HUES64 (cell line): Measurements from ENCODE around the gene QRICH1.

ENCODE experiments used
- H3K27ac ChIP-seq: 2 replicates; pipeline ENCODE4 v1.7.0; 2013; ENCODE audit warnings: low read depth, low read length, inconsistent platforms
- H3K27me3 ChIP-seq: 2 replicates; pipeline ENCODE4 v1.6.1; 2013; ENCODE audit warnings: mild to moderate bottlenecking, low read length; ENCODE audit not compliant: insufficient read depth
- H3K36me3 ChIP-seq: 2 replicates; pipeline ENCODE4 v1.6.1; 2013; ENCODE audit warnings: mild to moderate bottlenecking, low read length; ENCODE audit not compliant: insufficient read depth
- H3K4me1 ChIP-seq: 2 replicates; pipeline ENCODE4 v1.6.1; 2013; ENCODE audit warnings: mild to moderate bottlenecking, low read length, moderate library complexity; ENCODE audit not compliant: insufficient read depth
- H3K4me3 ChIP-seq: 2 replicates; pipeline ENCODE4 v1.5.1; 2013; ENCODE audit warnings: mild to moderate bottlenecking, low read length, moderate library complexity
- H3K9ac ChIP-seq: 2 replicates; pipeline ENCODE4 v1.6.1; 2013; ENCODE audit warnings: mild to moderate bottlenecking, low read depth, low read length
- H3K9me3 ChIP-seq: 2 replicates; pipeline ENCODE4 v1.6.1; 2013; ENCODE audit warnings: low read depth, low read length; ENCODE audit not compliant: insufficient read depth
- WGBS: fragments of 150-250, 120-280 bp; methylation state at CpG from one replicate; pipeline ENCODE4 v1.1.7; 2013; ENCODE audit warnings: missing lambda C conversion rate; 5-methylcytosine and 5-hydroxymethylcytosine counted together

QRICH1 gene

DNA sequence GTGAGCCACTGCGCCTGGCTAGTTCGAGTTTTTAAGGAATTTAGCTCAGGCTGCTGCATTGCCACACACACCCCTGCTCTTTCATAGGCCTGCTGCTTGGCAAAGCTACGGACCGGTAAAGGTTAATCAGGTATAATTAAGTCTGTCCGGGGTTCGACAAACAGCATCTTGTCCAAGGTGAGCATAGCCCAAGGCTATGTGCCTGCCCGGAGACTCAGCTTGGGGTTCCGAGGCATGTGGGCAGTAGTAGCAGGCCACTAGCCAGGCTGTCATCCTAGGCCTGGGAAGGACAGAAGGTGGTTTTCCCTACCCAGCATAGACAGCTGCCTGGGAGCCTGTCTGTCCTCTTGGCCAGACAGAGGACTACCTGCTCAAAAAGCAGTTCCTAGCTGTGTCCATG lies 97.2 kb downstream of the QRICH1 start:
- 96% methylated on average over 8 of the region's 8 CpGs for WGBS
- Histone ChIP-seq H3K36me3 (peaks cover 6% of the 10 kb centered on the region; the same call in 1 of the 2 replicates), H3K27me3 (no peaks in the 10 kb centered on the region), H3K9me3 (no peaks in the 10 kb centered on the region), H3K4me1 (peaks cover 13% of the 10 kb centered on the region), H3K27ac (no peak overlapping the region), H3K9ac (no peak overlapping the region), H3K4me3 (no peak overlapping the region)

DNA sequence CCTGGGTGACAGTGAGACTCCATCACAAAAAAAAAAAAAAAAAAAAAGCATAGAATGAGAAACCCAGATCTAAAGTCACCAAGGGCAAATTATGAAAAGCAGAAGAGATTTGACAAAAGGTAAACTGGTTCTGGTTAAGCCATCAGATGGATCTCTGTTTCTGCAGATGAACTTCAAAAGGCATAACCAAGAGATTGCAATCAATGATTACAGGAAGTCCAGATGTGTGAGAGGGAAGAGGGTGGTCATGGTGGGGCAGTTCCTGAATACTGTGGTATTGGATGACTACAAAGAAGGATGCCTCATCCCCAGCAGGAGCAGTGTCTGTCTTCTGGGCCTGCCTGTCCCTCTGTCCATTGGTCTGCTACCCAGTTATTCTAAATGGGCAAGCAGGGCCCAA lies 100.0 kb downstream of the QRICH1 start:
- Histone ChIP-seq H3K4me1 (peaks cover 10% of the 10 kb centered on the region), H3K36me3 (peaks cover 6% of the 10 kb centered on the region; the same call in 1 of the 2 replicates), H3K4me3 (no peak overlapping the region), H3K27me3 (no peaks in the 10 kb centered on the region), H3K9me3 (no peaks in the 10 kb centered on the region), H3K27ac (no peak overlapping the region), H3K9ac (no peak overlapping the region)

GRCh38 chr3:48991851-48992545 lies 101.9 kb downstream of the QRICH1 start:
- Histone ChIP-seq H3K36me3 (peaks cover 4% of the 10 kb centered on the region; the same call in 1 of the 2 replicates), H3K9me3 (no peaks in the 10 kb centered on the region), H3K9ac (no peak overlapping the region), H3K27ac (no peak overlapping the region), H3K4me3 (peak overlapping the region; percentile 89; the same call in 1 of the 2 replicates), H3K4me1 (peaks cover 11% of the 10 kb centered on the region), H3K27me3 (no peaks in the 10 kb centered on the region)
- WGBS = 97% methylated on average over 5 of the region's 5 CpGs

DNA sequence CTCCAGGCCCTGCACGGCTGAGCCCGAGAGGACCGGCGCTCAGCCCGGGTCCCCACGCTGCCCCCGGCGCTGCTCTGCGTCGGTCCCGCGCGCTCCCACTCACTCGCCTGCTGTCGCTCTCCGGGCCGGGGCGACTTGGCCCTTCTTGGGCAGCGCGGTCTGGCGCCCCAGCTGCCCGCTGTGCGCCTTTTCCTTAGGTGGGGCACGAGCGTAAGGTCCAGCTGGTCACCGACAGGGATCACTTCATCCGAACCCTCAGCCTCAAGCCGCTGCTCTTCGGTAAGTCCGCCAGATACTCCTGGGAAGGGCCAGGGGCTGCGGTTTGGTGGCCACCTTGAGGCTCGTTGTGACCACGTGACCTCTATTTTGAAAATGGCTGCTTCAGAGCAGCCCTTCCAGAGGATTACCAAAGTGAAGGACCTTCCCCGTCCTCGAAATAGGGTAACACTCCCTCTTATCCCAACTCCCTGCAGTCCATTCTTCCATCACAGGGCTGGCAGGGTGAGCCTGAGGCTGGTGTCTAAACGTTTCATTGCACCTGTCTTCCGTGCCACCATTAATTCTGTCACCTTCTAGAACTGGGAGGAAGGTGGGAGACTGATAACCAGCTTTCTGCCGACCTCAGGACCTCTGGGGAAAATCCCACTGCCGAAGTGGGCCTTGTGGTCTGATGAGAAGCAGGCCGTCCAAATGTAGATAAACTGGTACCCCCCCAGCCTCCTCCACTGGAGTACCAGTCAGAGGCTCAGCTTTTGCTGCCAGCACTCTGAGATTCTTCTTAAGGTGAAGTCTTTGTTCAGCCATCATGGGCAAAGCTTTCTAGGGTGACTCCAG lies 103.0 kb downstream of the QRICH1 start:
- peak overlapping the region; percentile 89 for H3K4me3 ChIP-seq
- H3K27ac ChIP-seq = peak overlapping the region; percentile 88
- peaks cover 5% of the 10 kb centered on the region; the same call in 1 of the 2 replicates for H3K36me3 ChIP-seq
- H3K9ac ChIP-seq = peak overlapping the region; percentile 90
- peaks cover 11% of the 10 kb centered on the region for H3K4me1 ChIP-seq
- WGBS = 7% methylated on average over 40 of the region's 40 CpGs
- H3K27me3 ChIP-seq = no peaks in the 10 kb centered on the region
- no peaks in the 10 kb centered on the region for H3K9me3 ChIP-seq

DNA sequence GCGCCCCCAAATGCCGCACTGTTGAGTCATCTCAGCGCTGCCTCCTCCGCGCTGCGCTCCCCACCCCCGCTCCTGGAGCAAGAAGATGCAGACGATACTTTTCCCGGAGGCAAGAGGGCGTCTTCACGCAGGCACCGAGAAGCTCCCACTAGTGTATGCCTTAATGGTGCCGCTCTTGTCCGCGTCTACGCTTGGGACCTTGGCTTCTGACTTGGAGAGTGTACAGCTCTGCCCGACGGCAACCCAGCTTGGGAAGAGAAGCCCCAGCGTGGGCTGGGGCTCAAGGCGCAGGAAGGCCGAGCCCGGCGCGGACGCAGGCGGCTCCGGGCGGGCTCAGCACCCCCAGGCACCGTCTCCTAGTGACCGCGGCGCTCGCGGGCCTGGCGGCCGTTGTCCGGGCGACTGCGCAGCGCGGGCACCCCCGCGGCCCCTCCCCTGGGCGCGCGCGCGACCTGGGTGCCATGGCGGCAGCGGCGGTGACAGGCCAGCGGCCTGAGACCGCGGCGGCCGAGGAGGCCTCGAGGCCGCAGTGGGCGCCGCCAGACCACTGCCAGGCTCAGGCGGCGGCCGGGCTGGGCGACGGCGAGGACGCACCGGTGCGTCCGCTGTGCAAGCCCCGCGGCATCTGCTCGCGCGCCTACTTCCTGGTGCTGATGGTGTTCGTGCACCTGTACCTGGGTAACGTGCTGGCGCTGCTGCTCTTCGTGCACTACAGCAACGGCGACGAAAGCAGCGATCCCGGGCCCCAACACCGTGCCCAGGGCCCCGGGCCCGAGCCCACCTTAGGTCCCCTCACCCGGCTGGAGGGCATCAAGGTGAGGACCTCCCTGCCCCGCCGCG lies 103.9 kb downstream of the QRICH1 start, which contains the start of gene P4HTM:
TSS of gene P4HTM (plus strand) at position 446 of the 840 bp plus-strand sequence. CDS start at position 462, 16 bp downstream.
- peaks cover 14% of the 10 kb centered on the region; the same call in 1 of the 2 replicates for H3K36me3 ChIP-seq
- peak within 1 kb of the TSS; percentile 89 for H3K4me3 ChIP-seq

DNA sequence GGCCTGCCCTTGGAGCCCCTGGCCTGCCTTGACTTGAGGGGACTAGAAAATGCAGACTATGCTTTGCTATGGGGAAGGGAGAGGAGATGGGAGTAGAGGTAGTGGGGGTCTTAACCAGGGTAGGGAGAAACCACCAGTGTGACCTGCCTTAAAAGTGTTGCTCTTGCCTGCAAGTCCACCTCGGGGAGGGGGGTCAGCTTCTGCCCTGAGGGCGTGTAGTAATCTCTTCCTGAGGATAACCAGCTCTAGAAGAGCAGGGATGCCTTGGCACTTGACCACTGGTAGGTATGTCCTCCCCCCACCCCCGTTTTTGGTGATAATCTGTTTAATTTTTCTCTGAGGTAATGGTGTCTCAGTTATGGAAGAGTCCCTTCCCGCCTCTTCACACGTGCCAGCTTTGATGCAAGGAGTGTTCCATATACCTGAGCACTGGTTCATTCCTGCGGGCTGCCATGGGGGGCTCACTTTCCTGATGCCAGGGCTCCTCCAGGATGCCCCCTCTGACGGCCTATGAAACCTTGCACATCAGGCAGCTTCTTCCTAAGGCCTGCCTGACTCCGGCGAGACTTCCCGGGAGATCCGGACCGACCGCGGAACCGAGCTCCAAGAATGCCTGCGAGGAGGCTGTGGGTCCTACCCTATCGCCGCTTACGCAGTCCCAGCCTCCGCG lies 104.6 kb downstream of the QRICH1 start:
- peak overlapping the region; percentile 90 for H3K9ac ChIP-seq

More for the DNA sequence above, 103.9 kb downstream of the QRICH1 start, which contains the start of gene P4HTM:
- H3K27ac ChIP-seq = peak within 1 kb of the TSS; percentile 88
- no peaks in the 10 kb centered on the region for H3K9me3 ChIP-seq
- under 1% methylated on average over 91 of the region's 91 CpGs for WGBS
- no peaks in the 10 kb centered on the region for H3K27me3 ChIP-seq
- H3K4me1 ChIP-seq = peaks cover 11% of the 10 kb centered on the region
- peak within 1 kb of the TSS; percentile 90 for H3K9ac ChIP-seq

GRCh38 chr3:48985831-48986376 lies 108.0 kb downstream of the QRICH1 start:
- H3K9ac ChIP-seq = no peak overlapping the region
- H3K9me3 ChIP-seq = no peaks in the 10 kb centered on the region
- no peak overlapping the region for H3K27ac ChIP-seq
- H3K4me1 ChIP-seq = peaks cover 6% of the 10 kb centered on the region
- H3K36me3 ChIP-seq = peaks cover 55% of the 10 kb centered on the region
- no peaks in the 10 kb centered on the region for H3K27me3 ChIP-seq
- no peak overlapping the region for H3K4me3 ChIP-seq
- WGBS = 94% methylated on average over 7 of the region's 7 CpGs

More for the DNA sequence above, 104.6 kb downstream of the QRICH1 start:
- H3K36me3 ChIP-seq = peaks cover 21% of the 10 kb centered on the region
- H3K27me3 ChIP-seq = no peaks in the 10 kb centered on the region
- peak overlapping the region; percentile 88 for H3K27ac ChIP-seq
- 8% methylated on average over 21 of the region's 21 CpGs for WGBS
- H3K4me1 ChIP-seq = peaks cover 11% of the 10 kb centered on the region
- no peaks in the 10 kb centered on the region for H3K9me3 ChIP-seq
- H3K4me3 ChIP-seq = peak overlapping the region; percentile 89

DNA sequence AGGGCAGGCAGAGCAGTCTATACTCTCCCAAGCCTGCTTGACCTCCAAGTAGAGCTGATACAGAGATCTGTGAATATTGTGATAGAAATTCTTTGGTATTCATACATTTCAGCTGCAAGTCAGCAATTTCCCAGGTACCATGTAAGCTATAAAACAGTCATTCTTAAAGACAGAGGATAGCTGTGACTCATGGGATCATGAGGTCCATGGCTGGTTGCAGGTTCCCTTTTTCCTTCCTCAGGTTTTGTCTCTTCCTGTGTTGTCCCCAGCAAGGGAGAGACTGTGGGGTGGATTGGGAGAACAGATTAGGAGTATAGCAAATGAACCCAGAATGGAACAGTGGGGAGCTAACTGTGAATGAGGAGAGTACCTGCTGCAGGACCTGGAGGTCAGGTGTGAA lies 109.2 kb downstream of the QRICH1 start:
- Histone ChIP-seq H3K36me3 (peaks cover 66% of the 10 kb centered on the region), H3K9ac (no peak overlapping the region)

DNA sequence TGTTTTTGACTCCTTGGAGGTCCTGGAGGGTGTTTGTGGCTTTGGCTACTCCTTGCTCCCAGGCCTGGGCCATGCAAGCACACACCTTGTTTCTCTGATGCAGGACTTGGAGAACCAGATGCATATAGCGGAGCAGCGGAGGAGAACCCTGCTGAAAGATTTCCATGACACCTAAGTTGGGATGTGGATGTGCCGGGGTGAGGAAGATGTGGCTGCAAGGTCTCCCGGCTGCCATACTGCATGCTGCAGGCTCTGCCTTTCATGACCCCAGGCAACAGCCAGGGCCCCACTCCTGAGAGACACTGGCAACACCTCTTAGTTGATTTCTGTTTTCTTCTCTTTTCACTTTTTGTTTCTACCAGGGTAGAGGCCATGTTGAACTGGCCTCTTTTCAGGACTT lies 110.8 kb downstream of the QRICH1 start:
- Histone ChIP-seq H3K27ac (no peak overlapping the region), H3K9ac (no peak overlapping the region), H3K9me3 (no peaks in the 10 kb centered on the region), H3K27me3 (no peaks in the 10 kb centered on the region), H3K4me3 (no peak overlapping the region), H3K4me1 (no peaks in the 10 kb centered on the region), H3K36me3 (peaks cover 78% of the 10 kb centered on the region)
- 93% methylated on average over 4 of the region's 4 CpGs for WGBS

More for the DNA sequence above, 109.2 kb downstream of the QRICH1 start:
- H3K4me3 ChIP-seq = no peak overlapping the region
- H3K4me1 ChIP-seq = peaks cover 6% of the 10 kb centered on the region; the same call in 1 of the 2 replicates
- no peaks in the 10 kb centered on the region for H3K9me3 ChIP-seq
- no peaks in the 10 kb centered on the region for H3K27me3 ChIP-seq
- H3K27ac ChIP-seq = no peak overlapping the region

- Histone ChIP-seq H3K9me3 (no peaks in the 10 kb centered on the region), H3K4me3 (no peak overlapping the region), H3K36me3 (peaks cover 82% of the 10 kb centered on the region), H3K27me3 (no peaks in the 10 kb centered on the region), H3K27ac (no peak overlapping the region), H3K9ac (no peak overlapping the region), H3K4me1 (no peaks in the 10 kb centered on the region)
- WGBS = 91% methylated on average over 5 of the region's 5 CpGs
These were observed 111.2 kb downstream of the QRICH1 start for GRCh38 chr3:48982686-48983085.
